ENCODE data around the gene HILPDA. TPM values are rescaled to one million over a fixed set of nuclear protein-coding genes. Genes with fewer than 3 reads are reported as not detected.
"Not testable (repeated sequence)": the region's sequence is repeated elsewhere in the genome, so short reads cannot be mapped to it uniquely, and the experiment has no call there.

The HILPDA gene
- total and polyA plus RNA-seq, 8 donors = 2.0 to 7.4 (median 4.9) TPM

DNA sequence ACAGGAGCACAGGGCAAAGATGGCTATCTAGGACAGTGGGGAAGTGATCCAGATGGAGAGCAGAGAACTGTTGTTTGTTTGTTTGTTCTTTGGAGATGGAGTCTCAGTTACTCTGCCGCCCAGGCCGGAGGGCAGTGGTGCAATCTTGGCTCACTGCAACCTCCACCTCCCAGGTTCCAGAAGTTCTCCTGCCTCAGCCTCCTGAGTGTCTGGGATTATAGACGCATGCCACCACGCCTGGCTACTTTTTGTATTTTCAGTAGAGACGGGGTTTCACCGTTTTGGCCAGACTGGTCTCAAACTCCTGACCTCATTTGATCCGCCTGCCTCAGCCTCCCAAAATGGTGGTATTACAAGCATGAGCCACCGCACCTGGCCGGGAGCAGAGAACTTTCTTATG, 41.7 kb downstream of the HILPDA start:
- DNase-seq (no peak), FAIRE-seq (no peak), ATAC-seq (no peak)
- H3K27me3 ChIP-seq = no peaks in the 10 kb centered on the region
- H3K4me1 ChIP-seq = no peaks in the 10 kb centered on the region
- intact Hi-C loops (cut with DNase I) = no loop called here
- H3K27ac ChIP-seq = no peak overlapping the region
- H3K9me3 ChIP-seq = no peaks in the 10 kb centered on the region
- H3K36me3 ChIP-seq = peaks cover 0 to 25% (median 3%) of the 10 kb centered on the region in 3 donors
- TF ChIP-seq, protein P1, sequence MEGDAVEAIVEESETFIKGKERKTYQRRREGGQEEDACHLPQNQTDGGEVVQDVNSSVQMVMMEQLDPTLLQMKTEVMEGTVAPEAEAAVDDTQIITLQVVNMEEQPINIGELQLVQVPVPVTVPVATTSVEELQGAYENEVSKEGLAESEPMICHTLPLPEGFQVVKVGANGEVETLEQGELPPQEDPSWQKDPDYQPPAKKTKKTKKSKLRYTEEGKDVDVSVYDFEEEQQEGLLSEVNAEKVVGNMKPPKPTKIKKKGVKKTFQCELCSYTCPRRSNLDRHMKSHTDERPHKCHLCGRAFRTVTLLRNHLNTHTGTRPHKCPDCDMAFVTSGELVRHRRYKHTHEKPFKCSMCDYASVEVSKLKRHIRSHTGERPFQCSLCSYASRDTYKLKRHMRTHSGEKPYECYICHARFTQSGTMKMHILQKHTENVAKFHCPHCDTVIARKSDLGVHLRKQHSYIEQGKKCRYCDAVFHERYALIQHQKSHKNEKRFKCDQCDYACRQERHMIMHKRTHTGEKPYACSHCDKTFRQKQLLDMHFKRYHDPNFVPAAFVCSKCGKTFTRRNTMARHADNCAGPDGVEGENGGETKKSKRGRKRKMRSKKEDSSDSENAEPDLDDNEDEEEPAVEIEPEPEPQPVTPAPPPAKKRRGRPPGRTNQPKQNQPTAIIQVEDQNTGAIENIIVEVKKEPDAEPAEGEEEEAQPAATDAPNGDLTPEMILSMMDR (IDR thresholded peaks at IDR 0.05) = no peak
- 94 to 95% methylated on average over 9 of the region's 9 CpGs for WGBS, 2 donors
- H3K4me3 ChIP-seq = no peak overlapping the region

DNA sequence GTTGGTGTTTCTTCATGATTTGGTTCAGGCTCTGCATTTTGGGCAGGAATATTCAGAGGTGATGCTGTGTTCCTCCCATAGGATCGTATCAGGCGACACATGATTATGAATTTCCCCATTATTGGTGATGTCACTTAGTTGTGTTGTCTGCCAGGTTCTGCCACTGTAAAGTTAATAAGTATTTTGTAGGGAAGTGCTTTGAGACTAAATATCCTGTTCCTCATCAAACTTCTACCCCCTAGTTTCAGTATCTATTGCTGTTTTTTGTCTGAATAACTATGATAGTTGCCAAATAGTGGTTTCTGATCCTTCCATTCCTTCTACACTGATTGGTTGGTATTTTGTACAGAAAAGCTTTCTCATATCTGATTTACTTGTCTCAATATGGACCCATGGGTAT, 49.7 kb downstream of the HILPDA start:
- FAIRE-seq; H3K9me3 ChIP-seq; H3K27me3 ChIP-seq; H3K36me3 ChIP-seq; ATAC-seq; intact Hi-C loops (cut with DNase I); DNase-seq; H3K27ac ChIP-seq; H3K4me1 ChIP-seq; H3K4me3 ChIP-seq: not testable (repeated sequence)
- WGBS, 2 donors = 79 to 96% methylated on average over 2 of the region's 2 CpGs

DNA sequence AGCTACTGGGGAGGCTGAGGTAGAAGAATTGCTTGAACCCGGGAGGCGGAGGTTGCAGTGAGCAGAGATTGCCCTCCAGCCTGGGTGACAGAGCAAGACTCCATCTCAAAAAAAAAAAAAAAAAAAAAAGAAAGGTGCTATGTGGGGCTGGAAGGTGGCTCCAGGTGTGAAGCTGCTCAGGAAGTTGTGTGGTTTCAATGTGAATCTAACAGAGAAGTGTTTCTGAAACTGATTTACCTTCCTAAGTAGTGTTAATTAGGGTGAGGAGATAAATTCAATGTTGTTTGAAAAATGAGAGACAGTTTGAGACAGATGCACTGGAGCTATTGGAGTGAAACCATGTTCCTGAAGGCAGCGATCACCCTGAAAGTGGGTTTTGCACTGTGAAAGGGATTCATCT, 51.1 kb downstream of the HILPDA start:
- H3K4me3 ChIP-seq; intact Hi-C loops (cut with DNase I); H3K27me3 ChIP-seq; DNase-seq; H3K27ac ChIP-seq; ATAC-seq; H3K4me1 ChIP-seq; H3K9me3 ChIP-seq; FAIRE-seq; H3K36me3 ChIP-seq: not testable (repeated sequence)
- 95% methylated on average over 3 of the region's 3 CpGs for WGBS, 2 donors

DNA sequence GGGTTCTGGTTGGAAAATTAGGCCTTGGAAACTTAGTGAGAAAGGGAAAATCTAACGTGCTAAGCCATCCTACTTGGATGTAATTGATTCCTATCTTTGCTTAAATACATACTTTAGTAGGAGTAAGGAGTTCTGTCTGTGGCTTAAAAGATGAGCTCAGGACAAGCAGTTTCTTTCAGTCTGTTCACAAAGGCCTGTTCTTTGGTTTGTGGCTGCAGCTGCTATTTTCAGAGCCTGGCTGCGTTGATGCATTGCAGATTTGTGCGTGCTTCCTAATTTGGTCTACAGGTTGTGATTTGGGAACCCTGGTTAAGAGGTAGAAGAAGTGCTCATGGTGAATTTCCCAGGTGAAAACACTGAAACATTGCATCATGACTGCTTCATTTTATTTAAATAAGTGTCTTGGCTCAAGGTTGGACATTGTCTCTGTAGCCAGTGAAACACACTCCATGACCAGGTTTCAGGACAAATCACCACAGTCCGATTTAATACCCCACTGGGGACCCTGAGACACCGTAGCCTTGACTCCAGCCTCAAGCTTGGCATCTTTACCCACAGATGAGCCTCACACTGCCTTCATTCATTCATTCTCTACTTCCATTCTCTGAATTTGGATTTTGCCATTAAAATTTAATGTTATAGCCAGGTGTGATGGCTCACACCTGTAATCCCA, 51.8 kb downstream of the HILPDA start:
- H3K4me1 ChIP-seq; H3K36me3 ChIP-seq; H3K27ac ChIP-seq; H3K4me3 ChIP-seq; intact Hi-C loops (cut with DNase I); ATAC-seq; FAIRE-seq; H3K9me3 ChIP-seq; H3K27me3 ChIP-seq; DNase-seq: not testable (repeated sequence)
- WGBS, 2 donors = 91 to 92% methylated on average over 5 of the region's 5 CpGs

Other genes starting within 250 kb of the HILPDA start
- 1 to 10 TPM in 2 of 6 donors, under 1 TPM in 3, not detected in 1; 0.06 to 5.2 (median 0.14) TPM for gene LEP, start 214.6 kb upstream of the HILPDA start, total RNA-seq
- under 1 TPM; 0.05 to 0.68 TPM for gene LEP, start 214.6 kb upstream of the HILPDA start, polyA plus RNA-seq
- 10 to 100 TPM; 10.9 to 18.8 (median 16.1) TPM for gene RBM28, start 112.0 kb upstream of the HILPDA start, total RNA-seq
- 10 to 100 TPM; 26.3 to 31.8 TPM for gene RBM28, start 112.0 kb upstream of the HILPDA start, polyA plus RNA-seq
- gene PRRT4, start 94.2 kb upstream of the HILPDA start, total RNA-seq = under 1 TPM in 2 of 6 donors, not detected in 4; 0.31 to 0.75 TPM
- gene PRRT4, start 94.2 kb upstream of the HILPDA start, polyA plus RNA-seq = under 1 TPM; 0.21 to 0.61 TPM
- gene IMPDH1, start 45.9 kb upstream of the HILPDA start, total RNA-seq = 10 to 100 TPM; 16.8 to 25.7 (median 19.8) TPM
- gene IMPDH1, start 45.9 kb upstream of the HILPDA start, polyA plus RNA-seq = 10 to 100 TPM; 18.3 to 26.0 TPM
- gene METTL2B, start 20.9 kb downstream of the HILPDA start, total RNA-seq = 10 to 100 TPM in 4 of 6 donors, 1 to 10 TPM in 2; 8.8 to 12.6 (median 10.8) TPM
- gene METTL2B, start 20.9 kb downstream of the HILPDA start, polyA plus RNA-seq = 1 to 10 TPM; 6.2 to 6.7 TPM
- 1 to 10 TPM; 1.1 to 1.4 (median 1.4) TPM for gene GARIN1A, start 216.4 kb downstream of the HILPDA start, total RNA-seq
- 1 to 10 TPM; 3.1 to 5.7 TPM for gene GARIN1A, start 216.4 kb downstream of the HILPDA start, polyA plus RNA-seq

All from pancreas (tissue), 10 donors.